T-helper 9 cell (primary cell): ENCODE results near the gene ATRNL1.
"Not testable (repeated sequence)": the region's sequence is repeated elsewhere in the genome, so short reads cannot be mapped to it uniquely, and the experiment has no call there.

Experiments
- DNase-seq: peaks from one replicate; pipeline ENCODE4 v3.0.0-alpha.2; 2020

ATRNL1 gene

DNA sequence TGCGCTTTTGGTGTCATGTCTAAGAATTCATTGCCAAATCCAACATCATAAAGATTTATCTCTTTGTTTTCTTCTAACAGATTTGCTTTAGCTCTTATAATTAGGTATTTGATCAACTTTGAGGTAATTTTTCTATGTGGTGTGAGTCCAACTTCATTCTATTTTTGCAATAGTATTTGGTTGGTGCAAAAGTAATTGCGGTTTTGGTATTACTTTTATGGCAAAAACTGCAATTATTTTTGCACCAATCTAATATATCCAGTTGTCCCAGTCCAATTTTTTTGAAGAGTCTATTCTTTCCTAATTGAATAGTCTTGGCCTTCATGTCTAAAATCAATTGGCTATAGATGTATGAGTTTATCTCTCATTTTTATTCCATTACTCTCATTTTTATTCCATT lies 535.5 kb downstream of the ATRNL1 start:
- DNase-seq: no peak

DNA sequence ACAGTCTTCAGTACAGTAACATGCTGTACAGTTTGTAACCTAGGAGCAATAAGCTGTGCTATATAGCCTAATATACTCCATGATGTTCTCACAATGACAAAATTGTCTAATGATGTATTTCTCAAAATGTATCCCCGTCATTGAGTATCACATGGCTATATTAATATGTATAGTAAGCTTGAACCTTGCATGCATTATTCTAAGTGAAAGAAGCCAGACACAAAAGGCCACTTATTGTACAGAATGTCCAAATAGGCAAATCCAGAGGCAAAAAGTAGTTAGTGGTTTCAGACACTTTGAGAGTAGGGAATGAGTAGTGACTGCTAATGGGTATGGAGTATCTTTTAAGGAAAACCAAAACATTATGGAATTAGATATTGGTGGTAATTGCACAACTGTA lies 545.1 kb downstream of the ATRNL1 start:
- DNase-seq: no peak

DNA sequence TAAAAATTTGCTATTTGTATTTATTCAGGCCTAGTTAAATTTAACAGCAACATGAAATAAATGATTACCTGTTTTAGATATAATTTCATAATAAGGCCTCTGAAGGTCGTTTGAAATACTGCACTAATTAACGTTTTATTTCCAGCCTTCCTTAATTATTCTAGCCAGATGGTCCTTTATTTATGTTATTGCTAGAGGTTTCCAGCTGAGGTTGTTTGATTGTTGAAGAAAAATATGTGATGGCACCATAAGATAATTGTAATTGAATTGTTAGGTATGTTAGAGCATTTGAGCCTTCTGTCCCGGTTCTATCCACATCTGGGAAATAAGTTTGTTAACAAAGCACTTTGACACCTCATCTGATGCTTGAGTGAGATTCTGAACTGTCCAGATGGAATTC lies 556.1 kb downstream of the ATRNL1 start:
- no peak for DNase-seq

DNA sequence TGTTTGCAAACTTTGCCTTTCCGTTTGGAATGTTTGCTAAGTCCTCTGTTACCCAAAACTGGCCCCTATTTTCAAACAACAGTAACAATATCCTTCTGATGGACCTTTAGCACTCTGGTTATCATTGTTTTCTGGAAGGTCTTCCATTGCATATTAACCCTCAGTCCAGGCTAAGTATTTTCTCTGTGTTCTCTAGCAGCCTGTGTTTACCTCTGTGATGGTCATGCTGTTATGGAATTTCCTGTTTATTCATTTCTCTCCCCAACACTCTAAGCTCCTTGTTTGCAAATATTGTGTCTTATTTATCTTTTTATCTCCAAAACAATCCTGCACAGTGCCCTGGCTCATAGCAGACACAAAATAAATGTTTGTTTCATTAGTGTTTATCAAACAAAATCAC lies 560.3 kb downstream of the ATRNL1 start:
- no peak for DNase-seq

DNA sequence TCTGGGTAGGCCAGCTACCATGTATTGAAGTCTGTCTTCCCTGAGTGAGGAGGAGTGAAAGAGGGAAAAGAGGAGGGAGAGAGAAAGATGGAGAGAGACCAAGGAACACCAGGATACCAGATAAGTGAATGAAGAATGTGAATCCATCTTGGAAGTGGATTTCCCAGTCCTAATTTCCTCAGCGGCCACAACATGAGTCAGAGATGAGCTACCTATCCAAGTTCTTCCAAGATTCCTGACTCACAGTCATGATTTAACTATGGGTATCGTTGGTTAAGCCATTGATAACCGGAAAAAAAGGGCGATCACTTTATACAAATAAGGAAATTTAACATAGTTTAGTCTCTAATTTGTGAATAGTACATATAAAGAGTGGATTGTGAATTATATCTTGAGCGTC lies 561.8 kb downstream of the ATRNL1 start:
- DNase-seq: no peak

DNA sequence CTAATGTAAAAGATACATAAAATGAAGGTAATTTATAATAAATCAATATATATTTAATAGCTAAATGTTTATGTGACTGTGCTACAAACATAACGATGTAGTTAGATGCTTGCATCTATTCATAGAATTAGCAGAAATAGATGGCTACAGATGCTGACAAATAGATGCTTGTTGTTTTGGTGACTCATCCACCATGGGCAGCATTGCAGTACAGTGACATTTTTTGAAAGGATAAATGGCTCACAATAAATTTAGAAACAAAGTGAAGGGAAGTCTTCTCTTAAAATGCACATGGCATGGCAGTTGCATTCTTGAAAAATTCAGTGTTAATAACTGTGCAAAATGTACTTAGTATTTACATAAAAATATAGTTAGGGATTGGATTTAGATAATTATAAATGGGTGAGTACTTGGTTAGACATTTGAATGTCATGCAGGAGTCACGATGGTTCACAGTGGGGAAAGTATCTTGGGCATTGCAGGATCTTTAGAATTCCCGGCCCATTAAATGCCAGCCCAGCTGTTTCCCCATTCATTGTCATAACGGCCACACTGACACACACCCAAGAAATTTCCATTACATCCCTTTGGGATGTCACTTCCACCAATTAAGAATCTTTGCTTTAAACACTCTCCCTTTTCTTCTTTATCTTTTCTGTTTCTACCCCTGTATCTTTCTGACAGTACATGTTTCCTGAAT lies 564.1 kb downstream of the ATRNL1 start:
- no peak for DNase-seq

DNA sequence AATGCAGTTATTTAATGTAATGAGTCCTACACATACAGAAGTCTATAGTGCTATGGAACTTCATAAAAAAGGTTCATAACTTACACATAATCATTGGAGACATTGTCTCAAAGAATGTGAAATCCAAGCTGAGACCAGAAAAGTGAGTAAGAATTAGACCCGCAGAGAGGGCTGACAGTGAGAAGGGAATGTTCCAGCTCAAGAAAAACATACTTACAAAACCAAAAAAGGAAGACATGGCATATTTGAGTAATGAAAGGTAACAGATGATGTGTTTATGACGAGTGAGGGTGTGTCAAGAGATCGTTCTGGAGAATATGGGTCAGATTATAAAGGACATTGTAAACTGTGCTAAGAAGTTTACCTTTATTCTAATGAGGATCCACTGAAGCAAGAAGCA lies 566.5 kb downstream of the ATRNL1 start:
- no peak for DNase-seq

DNA sequence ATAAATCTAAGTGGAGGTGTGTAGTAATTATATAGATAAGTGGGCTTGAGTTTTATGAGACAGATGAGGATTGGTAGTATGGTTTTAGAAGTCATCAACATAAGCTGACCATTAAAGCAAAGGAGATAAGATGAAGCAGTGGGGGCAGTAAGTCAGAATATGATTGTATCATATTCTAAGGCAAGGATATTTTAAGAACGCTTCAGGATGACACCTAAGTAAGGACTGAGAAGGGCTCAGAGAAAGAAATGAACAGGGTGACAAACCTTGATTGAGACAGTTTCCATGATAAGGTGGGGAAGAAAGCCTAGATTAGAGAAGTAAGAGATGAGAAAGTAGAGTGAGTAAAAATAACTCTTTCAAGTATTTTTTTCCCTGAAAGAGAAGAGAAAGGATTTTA lies 567.2 kb downstream of the ATRNL1 start:
- no peak for DNase-seq

DNA sequence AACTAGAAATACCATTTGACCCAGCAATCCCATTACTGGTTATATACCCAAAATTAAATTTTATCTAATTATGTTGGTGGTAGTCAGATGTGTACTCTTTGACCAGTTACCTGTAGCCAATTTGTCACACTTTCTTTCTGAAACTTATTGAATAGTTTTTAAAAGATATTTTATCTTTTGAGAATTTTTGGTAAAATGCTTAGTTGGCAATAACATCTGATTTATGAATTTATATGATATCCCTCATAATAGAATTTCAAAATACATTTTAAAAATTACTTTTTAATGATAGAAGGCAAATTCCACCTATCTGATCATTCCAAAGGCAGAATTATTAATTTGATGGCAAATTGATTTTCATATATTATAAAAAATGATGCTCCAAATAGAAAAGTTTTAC lies 569.3 kb downstream of the ATRNL1 start:
- DNase-seq: no peak

DNA sequence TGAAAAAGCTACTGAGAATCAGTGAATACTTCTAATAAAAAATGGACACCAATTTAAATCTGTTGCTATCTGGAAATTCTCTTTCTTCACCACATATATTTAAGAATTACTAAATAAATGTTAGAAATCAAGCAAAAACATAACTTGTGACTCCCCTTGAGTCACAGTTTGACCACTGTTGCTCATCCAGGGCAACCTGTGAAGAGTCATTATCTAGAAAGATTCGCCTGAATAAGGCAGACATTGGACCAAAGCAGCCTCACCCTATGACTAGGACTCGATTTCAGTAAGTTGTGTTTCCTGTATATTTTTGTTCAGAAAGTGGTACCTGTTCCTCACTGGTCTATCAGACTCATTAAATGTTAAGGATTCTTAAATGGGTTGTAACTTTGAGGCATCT lies 572.4 kb downstream of the ATRNL1 start:
- DNase-seq: no peak

DNA sequence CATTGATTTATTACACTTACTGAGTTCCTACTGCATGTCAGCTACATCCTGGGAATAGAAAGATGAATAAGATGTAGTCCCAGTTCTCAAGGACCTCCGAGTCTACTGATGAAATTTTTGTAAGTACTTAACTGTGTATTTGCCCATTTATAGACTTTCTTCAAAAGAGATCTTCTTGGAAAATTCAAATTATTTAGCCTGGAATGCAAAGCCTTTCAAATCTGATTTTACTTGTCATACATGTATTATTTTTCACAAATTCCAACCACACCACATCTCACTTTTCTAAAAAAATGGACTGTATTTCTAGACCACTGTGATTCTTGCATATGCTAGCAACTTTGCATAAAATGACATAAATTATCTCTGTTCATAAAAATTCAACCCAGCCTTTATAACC lies 581.3 kb downstream of the ATRNL1 start:
- no peak for DNase-seq

DNA sequence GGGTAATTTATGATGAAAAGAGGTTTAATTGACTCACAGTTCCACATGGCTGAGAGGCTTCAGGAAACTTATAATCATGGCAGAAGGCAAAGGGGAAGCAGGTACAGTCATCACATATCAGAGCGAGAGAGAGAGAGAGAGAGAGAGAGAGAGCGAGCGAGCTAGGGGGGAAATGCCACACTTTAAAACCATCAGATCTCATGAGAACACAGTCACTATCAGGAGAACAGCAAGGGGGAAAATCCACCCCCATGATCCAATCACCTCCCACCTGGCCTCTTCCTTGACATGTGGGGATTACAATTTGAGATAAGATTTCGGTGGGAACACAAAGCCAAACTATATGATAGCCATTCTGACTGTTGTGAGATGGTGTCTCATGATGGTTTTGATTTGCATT lies 603.6 kb downstream of the ATRNL1 start:
- no peak for DNase-seq

DNA sequence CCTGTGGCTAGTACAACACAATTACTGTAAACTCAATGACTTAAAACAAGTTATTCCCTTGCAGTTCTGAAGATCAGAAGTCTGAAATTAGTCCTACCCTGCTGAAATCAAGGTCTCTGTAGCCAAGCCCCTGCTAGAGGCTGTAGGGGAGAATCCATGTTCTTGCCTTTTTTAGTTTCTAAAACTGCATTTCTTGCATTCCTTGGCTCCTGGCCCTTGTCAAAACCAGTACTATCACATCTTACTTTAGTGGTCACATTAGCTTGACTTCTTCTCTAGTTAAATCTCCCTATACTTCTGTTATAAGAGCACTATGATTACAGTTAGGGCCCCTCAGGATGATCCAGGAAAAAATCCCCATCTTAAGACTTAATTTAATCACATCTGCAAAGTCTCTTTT lies 612.9 kb downstream of the ATRNL1 start:
- no peak for DNase-seq

DNA sequence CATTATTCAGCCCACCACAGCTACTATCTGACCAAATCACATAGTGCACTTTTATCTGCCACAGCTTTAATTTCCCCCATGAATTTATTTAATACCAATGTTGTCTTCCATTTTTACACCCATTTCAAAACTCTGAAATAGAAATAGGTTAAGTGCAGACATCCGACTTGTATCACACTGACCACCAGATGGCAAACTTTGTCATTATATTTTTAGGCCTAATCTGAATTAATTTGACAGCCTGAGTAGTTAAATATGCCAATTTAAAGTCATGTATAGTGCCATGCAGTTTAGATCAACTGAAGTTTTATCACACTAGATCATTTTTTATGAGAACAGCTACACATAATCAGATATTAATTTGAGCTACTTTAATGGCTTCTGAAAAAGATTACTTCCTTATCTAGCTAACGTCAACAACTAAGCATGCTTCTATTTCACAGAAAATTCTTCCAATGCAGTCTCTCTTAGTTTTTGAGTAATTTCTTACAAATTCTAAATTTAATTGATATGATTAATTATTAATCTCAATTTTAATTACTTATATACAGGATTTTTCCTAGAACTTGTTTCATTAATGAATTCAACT lies 613.4 kb downstream of the ATRNL1 start:
- no peak for DNase-seq

DNA sequence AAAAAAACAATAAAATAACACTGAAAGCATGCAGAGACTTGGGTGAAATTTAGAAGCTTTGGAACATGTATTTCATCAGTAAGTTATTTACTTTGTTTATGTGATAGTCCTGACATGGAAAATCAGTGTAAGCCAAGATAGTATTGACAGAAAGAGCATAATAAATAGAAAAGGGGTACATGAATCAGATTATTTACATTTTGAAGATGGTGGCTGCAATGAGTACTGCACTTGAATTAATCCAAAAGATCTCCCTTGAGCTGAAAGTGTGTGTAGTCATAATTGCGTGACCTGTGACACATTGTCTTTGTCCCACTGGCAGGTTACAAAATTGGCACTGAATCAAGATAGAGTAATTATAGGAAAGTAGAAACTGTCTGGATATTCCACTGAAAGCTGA lies 617.0 kb downstream of the ATRNL1 start:
- no peak for DNase-seq

DNA sequence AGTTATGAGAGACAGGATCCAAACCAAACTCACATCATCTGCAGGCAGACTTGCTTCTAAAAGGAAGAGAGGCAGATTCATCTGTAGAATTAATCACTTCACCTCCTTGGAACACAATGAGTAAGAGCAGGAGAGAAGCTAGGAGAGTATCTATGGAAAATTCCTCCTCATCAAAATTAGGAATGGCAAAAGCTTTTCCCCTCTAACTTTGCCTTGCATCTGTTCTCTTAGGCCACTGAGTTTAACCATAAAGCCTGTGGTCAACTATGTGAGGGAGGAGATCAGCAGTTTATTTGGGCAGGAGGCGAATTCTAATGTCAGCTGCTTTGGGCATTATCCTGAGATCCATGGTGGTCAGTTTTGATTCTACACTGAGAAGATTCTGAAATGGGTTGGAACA lies 618.1 kb downstream of the ATRNL1 start:
- no peak for DNase-seq

DNA sequence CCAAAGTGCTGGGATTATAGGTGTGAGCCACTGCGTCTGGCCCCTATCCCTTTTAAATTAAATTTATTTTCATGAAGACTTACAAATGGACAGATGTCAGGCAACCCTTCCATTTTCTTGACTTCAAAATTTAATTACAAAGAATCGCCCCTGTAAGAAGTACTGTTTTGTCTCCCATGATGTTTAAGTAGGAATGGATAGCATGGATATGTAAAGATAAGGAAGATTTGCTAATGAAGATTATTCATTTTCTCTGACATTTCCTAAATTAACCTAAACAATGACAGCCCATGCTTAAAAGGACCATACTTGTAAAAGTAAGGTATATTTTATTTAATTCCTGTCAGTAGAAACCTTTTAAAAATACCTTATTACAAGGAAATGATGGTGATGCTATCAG lies 627.0 kb downstream of the ATRNL1 start:
- no peak for DNase-seq

DNA sequence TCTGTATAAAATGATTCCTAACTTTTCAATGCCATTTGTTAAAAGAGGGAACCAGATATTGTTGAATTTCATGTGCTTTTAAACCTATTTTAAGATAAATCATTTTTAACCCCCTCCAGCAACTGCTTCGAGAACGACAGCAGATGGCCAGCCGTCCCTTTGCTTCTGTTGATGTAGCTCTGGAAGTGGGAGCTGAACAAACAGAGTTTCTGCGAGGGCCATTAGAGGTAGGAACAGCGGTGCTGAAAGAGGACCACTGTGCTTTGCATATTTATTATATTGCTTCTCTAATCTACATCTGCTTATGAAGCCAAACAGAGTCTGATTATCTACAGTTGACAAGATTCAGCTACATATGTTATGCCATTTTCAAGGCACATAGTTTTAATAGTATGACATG lies 634.0 kb downstream of the ATRNL1 start:
- DNase-seq: no peak

DNA sequence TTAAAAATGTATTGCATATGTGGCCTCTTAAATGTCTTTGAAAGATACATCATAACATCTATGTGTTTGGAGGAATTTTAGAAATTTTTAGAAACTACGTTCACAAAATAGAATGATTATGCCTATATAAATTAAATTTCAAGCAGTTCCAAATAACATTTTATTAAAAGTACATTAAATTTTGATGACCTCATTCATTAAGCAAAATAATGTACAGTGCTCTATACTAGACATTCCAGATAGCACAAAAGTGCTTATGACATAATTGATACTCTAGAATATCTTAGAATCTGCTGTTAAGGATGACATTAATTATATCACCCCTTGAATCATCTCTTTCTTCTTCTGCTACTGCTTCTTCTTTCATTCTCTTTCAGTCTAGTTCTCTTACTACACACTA lies 650.9 kb downstream of the ATRNL1 start:
- no peak for DNase-seq

DNA sequence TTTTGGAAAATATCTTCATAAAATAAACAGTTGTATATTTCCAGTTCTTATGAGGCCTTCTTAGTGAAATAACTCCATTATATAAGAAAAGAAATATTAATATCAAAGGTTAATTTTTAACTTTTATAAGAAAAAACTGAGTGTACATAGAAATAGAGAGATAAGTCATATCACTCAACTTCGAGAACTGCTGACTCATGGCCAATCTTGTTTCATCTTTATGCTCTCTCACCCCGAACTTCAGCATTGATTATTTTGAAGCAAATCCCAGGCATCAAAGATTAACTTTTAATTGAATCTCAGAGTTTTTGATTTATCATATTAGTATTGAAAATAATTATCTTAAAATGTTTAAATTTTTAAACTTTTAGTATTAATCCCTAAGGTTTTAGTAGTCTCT lies 652.8 kb downstream of the ATRNL1 start:
- no peak for DNase-seq

DNA sequence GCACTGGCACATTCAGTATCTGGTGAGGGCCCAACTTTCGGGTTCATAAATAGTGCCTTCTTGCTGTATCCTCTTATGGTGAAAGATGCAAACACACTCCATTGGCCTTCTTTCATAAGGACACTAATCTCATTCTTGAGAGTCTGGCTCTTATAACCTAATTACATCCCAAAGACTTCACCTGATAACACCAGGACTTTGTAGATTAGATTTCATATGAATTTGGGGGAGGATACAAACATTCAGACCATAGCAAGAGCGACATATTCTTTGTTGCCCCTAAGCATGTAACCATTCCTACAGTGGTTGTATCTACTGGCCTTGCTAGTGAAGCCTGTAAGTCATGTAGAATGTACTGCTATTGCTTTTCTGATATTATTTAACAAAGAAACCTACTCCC lies 654.6 kb downstream of the ATRNL1 start:
- DNase-seq: no peak

DNA sequence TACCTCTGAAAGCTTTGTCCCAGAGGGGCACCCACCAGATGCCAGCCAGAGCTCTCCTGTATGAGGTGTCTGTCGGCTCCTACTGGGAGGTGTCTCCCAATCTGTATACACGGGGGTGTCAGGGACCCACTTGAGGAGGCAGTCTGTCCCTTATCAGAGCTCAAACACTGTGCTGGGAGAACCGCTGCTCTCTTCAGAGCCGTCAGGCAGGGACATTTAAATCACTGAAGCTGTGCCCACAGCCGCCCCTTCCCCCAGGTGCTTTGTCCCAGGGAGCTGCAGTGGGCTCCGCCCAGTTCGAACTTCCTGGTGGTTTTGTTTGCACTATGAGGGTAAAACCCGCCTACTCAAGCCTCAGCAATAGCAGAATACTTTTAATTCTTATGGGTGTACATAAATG lies 665.3 kb downstream of the ATRNL1 start:
- DNase-seq: not testable (repeated sequence)

DNA sequence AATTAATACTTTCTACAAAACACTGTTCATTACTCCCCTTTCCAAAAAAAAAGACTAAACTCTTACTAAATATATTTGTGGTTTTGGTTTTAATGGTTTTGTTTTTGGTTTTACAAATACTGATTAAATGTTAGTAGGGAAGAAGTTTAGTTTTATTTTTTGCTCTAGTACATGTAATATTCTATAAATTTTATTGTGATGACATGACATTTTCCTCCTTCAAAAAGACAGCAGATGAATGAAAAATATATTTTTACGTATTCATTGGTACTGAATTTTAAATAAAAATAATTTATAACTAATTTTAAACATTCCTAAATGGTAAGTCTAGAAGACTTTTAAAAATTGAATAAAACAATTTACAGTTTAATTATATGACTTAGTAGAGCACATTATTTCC lies 667.0 kb downstream of the ATRNL1 start:
- DNase-seq: no peak

DNA sequence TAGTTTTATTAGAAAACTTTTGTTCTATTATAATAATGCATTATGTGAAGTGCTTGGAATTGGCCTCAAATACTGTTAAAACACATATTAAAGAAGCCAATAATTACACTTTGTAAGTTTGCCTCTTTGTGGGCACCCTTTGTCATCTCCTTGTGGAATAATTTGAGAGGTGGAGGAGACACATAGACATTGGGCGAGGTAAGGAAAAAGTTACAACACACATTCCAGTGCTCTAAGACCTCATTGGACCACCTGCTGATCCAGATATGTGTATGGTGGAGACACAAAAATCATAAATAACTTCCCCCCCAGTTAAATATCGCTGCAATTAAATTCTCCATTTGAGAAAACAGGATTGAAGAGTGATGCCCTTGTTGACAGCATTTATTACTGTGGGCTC lies 668.0 kb downstream of the ATRNL1 start:
- no peak for DNase-seq

DNA sequence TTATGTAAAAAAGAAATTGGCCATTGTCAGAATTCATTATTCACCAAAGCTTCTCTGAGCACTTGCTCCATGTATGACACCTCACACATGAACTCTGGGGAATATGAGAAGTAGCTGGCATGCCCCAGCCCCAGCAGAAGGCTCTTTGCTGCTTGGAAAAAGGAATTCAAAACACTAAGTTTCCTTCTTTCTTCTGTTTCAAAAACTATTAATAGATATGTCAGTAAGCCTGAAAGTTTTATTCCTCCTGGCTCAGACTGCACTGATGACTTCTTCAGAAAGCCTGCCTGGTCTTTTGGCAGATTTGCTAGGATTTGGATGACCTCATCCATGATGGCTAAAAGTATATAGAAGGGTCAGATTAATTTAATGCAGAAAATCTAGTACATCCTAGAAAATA lies 668.9 kb downstream of the ATRNL1 start:
- DNase-seq: no peak
